ENCODE data around the gene ZMIZ1.
A peak's percentile ranks its signal among the peaks of the same experiment; 100 is the strongest.

Gene ZMIZ1

DNA sequence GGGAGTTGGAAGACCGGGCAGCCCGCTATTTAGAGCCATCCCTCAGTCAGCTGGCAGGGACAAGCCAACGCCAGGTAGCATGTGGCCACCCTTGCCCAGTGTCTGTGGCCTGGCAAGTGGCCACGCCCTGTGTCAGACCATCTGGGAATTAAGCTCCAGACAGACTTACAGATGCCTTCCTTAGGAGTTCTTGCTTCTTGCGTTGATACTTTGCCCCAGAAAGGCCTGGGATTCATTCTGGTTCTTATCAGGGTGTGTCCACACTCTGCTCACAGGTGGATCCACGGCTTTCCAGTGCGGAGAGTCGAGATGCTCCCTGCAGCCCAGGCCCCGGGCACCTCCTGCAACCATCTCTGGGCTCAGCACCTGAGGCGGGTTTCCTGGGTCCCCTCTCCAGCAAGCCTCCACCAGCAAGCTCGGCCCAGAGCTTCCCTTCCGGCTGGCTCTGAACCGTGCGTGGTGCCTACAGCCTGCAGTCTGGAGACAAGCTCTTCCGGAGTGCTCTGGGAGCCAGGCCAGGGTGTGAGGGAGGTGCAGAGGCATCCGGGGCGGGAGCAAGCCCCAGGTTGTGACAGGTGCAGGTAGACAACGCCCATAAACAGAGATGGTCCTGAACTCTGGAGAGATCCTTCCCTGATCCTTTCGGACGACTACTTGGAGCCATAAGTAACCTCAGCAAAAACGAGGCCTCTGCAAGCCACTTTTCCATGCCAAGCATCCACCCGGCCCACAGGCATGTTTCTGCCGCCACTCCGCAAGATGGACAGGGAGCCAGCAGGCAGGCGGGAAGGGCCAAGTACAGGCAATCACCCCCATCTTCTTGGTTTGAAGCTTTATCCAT lies 246.2 kb downstream of the ZMIZ1 start:
- DNase-seq: no peak

DNA sequence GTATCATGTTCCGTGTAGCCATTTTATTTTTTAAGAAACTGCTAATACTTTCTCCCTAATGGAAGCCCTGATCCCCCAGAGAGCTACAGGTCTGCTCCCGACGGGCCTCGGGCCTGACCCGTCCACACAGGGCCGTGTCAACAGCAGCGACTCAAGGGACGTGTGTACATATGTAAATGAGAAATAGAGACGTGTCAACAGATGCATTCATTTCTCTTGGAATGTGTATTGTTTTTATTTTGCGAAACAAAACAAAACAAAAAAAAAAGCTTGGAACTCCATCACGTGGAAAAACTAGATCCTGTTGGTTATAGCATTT lies 246.8 kb downstream of the ZMIZ1 start:
- no peak for DNase-seq

DNA sequence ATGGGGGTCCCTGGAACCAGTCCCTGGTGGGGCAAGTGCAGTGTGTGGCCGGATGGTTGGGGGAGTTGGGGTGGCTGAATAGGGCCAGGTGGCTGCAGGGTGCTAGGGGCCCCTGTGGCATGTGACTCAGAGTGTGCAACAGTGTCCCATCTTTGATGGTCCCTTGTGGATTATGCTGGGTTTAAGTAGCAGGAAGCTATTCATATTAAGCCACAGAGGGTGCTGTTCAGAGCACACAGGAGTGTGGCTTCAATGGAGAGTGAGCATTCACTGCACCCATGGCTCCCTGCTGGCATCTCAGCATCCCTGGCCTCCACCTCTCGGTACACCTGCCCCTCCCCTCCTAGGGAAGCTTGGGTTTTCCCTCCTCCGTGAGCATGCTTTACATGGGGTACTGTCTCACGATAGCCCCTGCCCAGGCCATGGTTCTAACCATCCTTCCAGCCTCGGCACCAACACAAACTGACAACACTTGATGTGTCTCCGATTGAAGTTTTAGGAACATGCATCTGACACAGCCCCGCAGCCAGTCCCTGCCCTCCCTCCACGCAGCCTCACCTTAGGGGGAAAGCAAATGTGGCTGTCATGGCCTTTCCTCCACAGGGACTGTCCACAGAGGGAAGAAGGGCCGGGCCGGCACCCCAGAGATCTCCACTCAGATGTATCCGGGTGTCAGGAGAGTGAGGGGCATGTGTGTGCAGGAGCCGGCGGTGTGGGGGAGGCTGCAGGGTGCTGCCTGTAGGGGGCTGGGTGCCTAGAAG lies 248.1 kb downstream of the ZMIZ1 start:
- no peak for DNase-seq

DNA sequence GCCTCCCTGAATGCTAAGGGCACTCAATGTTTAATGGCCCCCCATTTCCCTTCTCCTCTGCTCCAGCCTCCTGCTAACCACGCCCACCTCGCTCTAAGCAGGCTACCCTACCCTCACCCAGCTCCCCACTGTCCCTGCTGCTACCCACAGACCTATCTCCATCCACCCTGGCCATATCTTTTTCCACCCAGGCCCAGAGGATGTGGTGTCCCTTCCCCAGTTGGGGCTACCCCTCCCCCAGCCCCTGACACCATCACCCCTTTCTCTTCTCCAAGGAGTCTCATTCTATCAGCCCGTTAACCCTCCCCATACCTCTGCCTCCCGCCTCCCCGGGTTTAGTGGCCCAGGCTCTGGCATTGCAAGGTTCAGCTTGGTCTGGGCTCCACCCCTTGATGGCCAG lies 249.6 kb downstream of the ZMIZ1 start:
- DNase-seq: no peak

DNA sequence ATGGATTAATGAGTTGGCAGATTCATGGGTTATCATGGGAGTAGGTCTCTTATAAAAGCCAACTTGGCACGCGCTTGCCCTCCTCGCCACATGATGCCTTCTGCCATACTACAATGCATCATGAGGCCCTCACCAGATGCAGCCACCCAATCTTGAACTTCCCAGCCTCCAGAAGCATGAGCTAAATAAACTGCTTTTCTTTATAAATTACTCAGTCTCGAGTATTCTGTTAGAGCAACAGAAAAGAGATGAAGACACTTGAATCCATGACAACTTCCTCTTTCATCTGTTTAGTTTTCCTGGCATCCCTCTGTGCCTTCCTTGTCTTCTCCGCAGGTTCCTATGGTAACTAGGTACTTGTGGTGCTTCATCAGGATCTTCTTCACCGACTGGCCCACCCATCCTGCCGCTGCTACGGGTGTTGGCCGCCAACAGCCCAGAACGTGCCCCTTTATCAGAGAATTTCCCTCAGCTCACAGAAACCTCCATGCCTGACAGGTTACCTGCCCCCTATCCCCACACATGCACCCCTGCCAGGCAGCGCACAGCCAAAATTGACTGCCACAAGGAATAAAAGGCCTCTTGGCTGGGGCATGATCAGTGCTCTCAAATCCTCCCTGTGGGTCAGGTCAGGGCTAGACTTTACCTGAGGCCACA lies 250.5 kb downstream of the ZMIZ1 start:
- no peak for DNase-seq

DNA sequence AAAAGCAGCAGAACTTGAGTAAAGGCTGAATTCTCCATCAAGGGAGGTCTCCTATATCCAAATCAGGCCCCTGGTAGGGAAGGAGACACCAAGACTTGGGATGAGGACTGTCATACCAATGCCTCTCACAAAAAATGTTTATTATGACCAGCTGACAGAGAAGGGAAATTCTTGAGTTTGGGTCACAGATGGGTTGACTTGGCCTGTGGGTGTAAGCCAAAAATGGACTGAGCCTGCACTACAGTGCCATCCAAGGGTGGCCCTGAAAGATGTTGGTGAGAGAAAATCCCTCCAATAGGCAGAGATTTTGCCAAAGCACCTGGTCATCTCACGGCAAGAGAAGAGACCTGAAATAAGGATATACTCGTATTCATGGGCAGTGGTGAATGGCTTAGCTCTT lies 251.6 kb downstream of the ZMIZ1 start:
- DNase-seq: no peak

DNA sequence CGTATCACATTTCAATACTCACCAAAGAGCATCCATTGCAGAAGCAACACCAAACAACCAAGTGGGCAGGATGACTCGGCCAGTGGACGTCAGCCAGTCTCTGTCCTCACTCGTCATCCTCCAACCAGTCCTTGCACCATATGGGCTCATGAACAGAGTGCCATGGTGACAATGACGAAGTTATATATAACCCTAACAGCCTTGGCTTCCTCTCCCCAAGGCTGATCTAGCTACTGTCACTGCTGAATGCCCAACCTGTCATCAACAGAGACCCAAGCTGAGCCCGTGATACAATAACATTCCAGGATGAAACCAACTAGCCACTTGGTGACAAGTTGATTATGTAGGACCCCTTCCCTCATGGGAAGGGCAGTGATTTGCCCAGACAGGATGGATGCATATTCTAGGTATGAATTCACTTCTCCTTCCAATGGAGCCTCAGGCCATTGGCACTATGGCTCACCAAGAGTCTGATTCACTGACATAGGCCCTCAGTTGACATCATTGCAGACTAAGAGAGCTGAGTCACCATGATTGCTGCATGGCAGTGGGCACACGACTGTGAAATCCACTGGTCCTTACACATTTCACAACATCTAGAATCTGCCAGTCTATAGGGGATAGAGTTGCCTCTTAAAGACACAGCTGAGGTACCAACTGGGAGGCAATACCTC lies 252.2 kb downstream of the ZMIZ1 start:
- no peak for DNase-seq

DNA sequence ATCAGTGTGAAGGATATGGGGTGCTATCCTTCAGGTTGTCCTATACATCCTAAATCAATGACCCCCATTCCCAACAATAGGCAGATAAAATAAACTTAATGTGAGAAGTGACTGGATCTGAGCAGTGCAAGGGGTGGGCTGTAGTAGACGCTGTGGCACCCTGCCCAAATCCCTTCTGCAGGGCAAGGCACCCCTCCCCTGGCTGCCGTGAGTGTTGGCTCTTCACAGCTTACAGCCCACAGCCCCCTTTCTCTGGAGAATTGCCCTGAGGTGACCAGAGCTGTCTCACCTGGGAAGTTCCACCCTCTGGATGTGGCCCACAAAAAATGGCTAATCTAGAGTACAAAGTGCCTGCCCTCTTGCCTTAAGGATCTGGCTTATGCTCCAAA lies 252.7 kb downstream of the ZMIZ1 start:
- DNase-seq: no peak

DNA sequence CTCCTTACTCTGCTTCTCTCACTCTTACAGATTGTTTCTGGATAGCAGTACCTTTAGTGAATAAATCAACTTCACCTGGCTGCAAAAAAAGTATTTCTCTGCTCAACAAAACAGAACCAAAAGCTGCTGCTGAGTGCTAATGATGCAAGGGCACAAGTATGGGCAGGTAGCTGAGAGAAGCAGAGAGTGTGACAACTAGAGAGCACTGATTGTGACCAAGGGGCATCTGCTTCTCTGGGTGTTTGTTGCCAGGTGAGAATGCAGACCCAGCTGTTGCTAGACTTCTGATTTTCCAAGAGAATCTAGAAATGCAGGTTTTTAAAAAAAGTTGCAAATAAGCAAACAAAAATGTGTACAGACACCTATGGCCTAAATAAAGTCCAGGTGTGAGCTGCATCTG lies 253.2 kb downstream of the ZMIZ1 start:
- DNase-seq: no peak

DNA sequence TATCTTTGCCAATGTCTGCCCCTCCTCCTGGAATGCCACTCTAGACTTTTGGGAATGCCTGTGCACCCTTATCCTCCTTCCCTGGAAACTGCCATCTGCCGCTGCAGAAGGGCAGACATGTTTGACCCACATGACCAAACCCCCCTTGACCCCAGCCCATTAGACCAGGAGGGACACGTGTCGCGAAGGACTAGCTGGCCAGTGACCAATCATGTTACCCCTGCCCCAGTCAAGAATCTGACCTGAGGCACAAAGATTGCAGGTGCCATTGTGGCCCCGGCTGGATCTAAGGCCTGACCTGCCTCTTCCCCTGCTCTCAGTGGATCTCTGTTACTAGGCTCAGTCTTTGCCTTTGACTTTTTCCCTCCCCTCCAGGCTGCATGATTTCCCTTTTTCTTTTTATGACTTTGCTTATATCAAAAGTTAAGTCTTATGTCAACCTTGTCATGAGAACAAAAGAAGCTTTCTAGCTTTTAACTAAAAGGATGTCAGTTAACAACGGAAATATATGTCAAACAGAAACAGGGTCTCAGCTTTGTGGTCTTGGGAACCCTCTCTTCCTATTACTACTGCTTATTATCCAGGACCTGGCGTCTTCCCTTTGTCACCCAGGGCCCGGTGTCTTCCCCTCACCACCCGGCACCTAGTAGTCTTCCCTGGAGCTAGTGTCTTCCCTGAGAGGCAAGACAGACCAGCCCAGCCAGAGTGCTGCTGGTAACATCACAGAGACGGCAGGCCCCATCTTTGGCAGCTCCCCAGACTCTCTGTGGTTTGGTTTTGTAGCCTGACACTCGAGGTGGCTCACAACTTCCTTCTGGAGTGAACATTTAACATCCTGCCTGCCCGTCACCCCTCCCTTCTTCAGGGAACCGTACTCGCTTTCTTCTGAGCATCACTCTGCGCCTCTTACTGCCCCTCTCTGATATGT lies 254.1 kb downstream of the ZMIZ1 start:
- peak; percentile 73 for DNase-seq

DNA sequence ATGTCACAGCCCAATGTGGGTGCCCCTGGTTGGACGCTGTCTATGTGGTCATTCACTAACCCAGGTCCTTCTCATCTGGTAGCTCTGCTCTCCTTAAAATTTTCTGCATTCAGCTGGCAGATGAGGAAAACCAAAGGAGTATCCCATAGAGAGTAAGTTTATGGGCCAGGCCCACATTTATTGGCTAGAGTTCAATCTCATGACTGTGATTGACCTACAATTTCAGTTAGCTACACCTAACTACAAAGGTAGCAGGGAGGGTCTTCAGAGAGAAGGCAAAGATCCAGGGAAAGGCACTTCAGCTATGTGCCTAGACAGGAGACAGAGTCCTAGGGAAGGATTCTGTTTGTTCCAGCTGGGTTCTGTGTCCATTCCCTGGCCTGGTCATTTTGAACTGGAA lies 254.8 kb downstream of the ZMIZ1 start:
- no peak for DNase-seq

DNA sequence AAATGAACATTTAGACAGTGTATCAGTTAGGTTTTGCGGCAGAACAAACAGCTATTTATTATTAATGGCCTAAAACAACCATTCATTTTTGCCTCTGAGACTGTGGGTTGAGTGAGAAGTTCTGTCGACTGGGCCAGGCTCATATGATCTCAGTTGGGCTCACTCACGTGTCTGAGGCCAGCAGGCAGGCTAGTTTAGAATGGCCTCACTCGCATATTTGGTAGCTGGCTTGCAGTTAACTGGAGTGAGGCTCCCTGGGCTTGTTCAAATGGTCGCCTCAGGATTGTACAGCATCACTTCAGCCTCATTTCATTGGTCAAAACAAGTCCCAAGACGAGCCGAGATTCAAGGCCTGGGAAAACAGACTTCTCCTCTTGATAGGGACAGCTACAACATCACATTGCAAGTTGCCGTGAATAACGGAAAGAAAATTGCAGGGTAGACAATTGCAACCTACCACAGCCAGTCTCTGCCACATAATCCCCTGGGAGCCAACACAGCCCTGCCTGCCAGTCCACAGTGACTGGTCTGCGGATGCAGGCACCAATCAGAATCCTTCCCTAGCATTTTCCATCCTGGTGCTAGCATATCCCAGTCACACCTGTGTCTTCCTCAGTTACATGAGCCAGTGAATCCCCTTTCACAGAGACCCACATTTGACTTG lies 255.4 kb downstream of the ZMIZ1 start:
- DNase-seq: no peak

DNA sequence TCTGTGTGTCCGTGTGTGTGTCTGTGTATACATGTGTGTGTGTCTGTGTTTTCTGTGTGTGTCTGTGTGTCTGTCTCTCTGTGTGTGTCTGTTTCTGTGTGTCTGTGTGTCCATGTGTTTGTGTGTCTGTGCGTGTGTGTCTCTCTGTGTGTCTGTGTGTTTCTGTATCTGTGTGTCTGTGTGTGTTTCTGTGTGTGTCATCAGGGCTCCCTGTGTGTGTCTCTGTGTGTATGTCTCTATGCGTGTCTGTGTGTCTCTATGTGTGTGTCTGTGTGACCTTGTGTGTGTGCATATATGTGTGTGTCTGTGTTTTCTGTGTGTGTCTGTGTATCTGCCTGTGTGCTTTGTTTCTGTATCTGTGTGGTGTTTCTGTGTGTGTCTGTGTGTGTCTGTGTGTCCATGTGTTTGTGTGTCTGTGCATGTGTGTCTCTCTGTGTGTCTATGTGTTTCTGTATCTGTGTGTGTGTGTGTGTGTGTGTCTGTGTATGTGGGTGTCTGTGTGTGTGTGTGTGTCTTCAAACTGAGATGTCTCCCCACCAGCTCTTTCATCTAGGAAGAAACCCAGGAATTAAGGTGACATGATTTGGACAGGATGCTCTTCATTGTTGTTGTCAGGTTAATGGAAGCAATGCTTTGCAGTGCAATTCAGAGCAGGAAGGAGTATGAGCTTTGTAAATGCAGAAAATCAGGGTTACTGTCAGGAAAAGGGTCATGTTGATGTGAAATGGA lies 257.8 kb downstream of the ZMIZ1 start:
- no peak for DNase-seq

DNA sequence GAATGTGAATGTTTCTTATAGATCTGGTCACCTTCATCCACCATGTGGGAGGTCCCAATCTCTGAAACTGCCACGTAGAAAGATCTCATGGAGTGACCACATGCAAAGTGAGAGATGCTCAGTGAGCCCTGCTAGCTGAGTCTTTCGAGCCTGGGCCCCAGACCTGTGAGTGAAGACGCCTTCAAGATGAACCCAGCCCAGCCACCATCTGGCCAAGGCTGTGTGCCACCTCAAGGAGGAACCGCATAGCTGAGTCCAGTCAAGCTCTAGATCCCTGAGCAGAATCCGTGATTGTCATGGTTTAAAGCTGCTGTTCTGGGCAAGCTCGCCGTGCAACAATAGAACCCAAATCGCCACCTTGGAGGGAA lies 258.3 kb downstream of the ZMIZ1 start:
- DNase-seq: no peak

DNA sequence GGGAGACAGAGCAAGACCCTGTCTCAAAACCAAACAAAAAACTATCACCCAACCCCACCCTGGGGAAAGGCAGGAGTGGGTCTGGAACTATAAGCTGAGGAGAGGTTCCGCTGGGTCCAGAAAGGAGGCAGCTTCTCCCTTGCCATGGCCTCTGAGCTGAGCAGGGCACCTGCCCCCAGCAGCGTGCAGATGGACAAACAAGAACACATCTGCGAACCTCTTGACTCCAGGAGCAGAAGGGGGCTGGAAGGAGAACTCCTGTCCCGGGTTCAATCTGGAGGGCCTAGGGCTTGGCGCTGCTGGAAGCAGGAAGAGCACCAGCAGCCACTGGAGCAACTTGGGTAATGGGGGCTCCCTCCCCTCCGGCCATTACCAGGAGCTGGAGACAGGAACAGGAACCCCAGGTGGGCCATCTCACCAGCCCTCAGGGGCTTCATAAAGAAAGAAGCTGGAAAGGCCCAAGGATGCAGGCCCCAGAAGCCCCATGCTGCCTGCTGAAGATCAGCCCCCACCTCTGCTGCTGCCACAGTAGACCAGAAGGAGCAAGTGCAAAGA lies 259.5 kb downstream of the ZMIZ1 start:
- DNase-seq: no peak

DNA sequence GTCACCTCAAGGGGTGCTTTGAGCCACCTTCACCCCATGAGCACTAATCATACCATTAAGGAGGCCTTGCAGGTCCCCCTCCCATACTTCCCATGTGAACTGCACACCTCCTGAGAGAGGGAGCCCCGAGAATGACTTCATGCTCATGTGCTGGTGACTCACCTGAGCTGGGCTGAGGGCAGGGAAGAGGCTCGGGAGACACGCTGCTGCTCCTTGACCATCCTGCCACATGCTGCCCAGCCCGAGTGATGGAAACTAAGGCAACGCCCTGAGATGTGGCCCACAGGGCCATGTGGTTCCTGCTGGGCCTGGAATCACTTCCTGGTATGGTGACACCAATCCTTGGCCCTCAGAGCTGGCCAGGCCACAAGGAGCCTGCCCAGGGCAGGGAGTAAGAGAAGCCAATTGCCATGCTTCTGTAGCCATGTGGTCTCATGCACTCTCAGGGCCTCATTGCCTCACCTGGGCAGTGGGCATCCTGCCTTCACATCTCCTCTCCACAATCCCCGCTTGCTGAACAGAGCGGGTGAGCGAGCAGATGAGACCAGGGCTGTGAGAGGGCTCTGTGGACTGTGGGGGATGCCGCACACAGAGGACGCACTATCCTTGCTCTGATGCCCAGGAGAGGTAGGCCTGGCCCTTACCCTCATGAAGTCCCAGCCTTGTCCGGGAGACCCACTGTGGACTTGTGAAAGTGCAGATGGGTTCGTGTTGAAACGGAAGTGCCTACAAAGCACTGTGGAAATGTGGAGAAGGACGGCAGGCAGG lies 260.2 kb downstream of the ZMIZ1 start:
- DNase-seq: no peak

DNA sequence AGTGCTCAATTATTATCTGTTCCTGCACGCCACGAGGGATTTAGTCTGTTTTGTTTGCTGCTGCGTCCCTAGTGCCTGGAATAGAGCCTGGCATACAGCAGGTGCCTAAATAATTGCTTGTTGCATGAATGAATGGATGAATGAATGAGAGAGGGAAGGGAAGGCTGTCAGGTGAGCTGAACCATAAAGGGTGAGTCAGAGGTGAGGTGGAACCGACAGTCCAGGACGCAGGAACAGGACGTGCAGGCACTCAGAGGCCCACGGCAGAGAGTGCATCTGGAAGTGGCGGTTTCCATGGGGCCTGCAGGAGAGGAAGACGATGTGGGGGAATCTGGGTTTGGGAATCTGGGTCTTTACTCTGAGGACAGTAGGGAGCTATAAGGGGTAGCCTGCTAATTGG lies 260.8 kb downstream of the ZMIZ1 start:
- no peak for DNase-seq

DNA sequence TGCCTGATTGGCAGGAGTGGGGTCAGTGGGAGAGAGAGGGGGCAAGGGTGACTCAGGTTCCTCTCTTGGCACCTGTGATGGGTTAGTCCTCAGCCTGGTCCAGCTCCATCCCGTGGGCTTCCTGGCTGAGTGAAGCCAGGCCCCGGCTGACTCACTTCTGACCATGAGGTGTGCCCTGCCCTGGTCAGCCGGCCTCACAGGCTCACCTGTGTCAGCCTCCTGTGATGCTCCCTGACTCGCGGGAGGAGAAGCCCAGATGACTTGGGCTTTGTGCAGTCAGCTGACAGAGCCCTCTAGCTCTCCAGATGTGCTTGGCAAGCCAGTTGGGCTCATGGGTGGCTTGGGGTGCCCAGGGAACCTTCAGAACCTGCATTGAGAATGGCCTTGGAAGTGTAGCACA lies 262.5 kb downstream of the ZMIZ1 start:
- no peak for DNase-seq

DNA sequence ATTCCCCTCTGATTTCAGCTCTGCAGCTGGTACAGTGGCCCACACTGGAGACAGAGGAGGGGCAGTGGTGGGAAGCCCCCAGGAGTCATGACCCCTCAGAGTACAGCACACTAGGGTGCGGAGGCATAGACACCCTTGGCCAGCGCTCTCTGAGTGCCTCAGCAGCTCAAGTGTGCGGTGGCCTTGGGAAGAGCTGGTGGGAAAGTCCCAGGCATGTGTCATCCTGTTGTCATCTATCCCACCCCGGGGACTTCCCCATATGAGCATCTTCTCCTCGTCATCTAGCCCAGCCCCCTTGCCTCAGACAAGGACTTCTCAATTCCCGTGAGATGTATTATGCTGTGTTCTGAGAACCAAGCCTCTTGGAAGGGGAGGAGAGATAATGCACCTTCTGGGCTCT lies 262.9 kb downstream of the ZMIZ1 start:
- DNase-seq: peak; percentile 52
